HCT116 (cell line): Measurements from ENCODE around the gene HPD. TPM values are rescaled to one million over a fixed set of nuclear protein-coding genes. Genes with fewer than 3 reads are reported as not detected.

ENCODE experiments used
- ATAC-seq: fragments of 200-7000 bp; cut with Tn5 transposase; 2 replicates; pipeline ENCODE4 v1.9.1; 2020; ENCODE audit warnings: mild to moderate bottlenecking, moderate library complexity
- BruUV-seq: library from RNA; stranded (reverse); fragments of 400-500 nt; replicated peaks from 2 replicates; lab custom pipeline; 2021; lab: Mats Ljungman, UMichigan
- CTCF ChIA-PET: fragments of 300-600 bp; sonication (Branson Sonifier 250); formaldehyde crosslinking; loops from one replicate; lab custom pipeline; 2021; ENCODE audit warnings: antibody characterized with exemption; lab: Charles Lee
- POLR2A ChIA-PET: fragments of 300-600, 350-600 bp; sonication (Branson Sonifier 250); formaldehyde crosslinking; loops from one replicate; lab custom pipeline; 2021; ENCODE audit warnings: antibody characterized with exemption; lab: Charles Lee
- RAD21 ChIA-PET, 2 experiments: fragments of 300-600 bp; sonication (Branson Sonifier 250); formaldehyde crosslinking; loops; one replicate each; lab custom pipeline; 2023; ENCODE audit warnings: low total read pairs in 2 of 2; ENCODE audit not compliant: uncharacterized antibody in 2 of 2, unreplicated experiment in 2 of 2, low non-redundant PET in 1 of 2; lab: Charles Lee
- DNase-seq: peaks from one replicate; pipeline ENCODE4 v3.0.0-alpha.2; 2010; ENCODE audit warnings: low read depth, low spot score
- H2AFZ ChIP-seq: fragments of 200-600 bp; shearing (Covaris generic), sonication (generic); 2 replicates; pipeline ENCODE4 v1.6.1; 2017; ENCODE audit warnings: low read depth, mixed run types, mixed read lengths, antibody characterized with exemption, low read length; ENCODE audit not compliant: poor library complexity, severe bottlenecking
- H3K27ac ChIP-seq: 2 replicates; pipeline ENCODE4 v1.5.1; 2012; ENCODE audit warnings: low read depth, low read length
- H3K27me3 ChIP-seq: fragments of 200-600 bp; sonication (generic); 2 replicates; pipeline ENCODE4 v1.6.1; 2016; ENCODE audit warnings: mixed run types, low read length, mixed read lengths; ENCODE audit not compliant: insufficient read depth
- H3K36me3 ChIP-seq, 2 experiments: fragments of 200-500 bp in 1 of 2; fragments of 200-600 bp in 1 of 2; sonication (Bioruptor generic) in 1 of 2; sonication (generic) in 1 of 2; 2 replicates each; pipeline versions ENCODE4 v1.5.1 to v1.6.1; 2014 to 2016; ENCODE audit warnings: low read length in 2 of 2, inconsistent platforms in 1 of 2, mixed read lengths in 1 of 2, mixed run types in 1 of 2; ENCODE audit not compliant: insufficient read depth in 2 of 2, control insufficient read depth in 1 of 2
- H3K4me1 ChIP-seq, 2 experiments: fragments of 200-600 bp in 1 of 2; sonication (generic) in 1 of 2; 2 replicates each; pipeline versions ENCODE4 v1.5.1 to v1.6.1; 2012 to 2017; ENCODE audit warnings: low read length in 2 of 2, inconsistent platforms in 1 of 2, mild to moderate bottlenecking in 1 of 2, mixed read lengths in 1 of 2, mixed run types in 1 of 2, moderate library complexity in 1 of 2; ENCODE audit not compliant: insufficient read depth in 2 of 2, control insufficient read depth in 1 of 2
- H3K4me2 ChIP-seq: fragments of 200-600 bp; sonication (generic); 2 replicates; pipeline ENCODE4 v1.6.1; 2017; ENCODE audit warnings: mixed run types, low read length, mixed read lengths
- H3K4me3 ChIP-seq, 2 experiments: fragments of 200-600 bp in 1 of 2; sonication (generic) in 1 of 2; replicated peaks in 1 of 2; 2 replicates each; pipeline ENCODE4 v1.5.1; 2011 to 2016; ENCODE audit warnings: low read length in 2 of 2, control low read depth in 1 of 2, low read depth in 1 of 2, mild to moderate bottlenecking in 1 of 2, mixed read lengths in 1 of 2, mixed run types in 1 of 2
- H3K79me2 ChIP-seq: fragments of 200-600 bp; sonication (generic); 2 replicates; pipeline ENCODE4 v1.6.1; 2017; ENCODE audit warnings: mild to moderate bottlenecking, mixed run types, low read length, moderate library complexity, mixed read lengths; ENCODE audit not compliant: insufficient read depth
- H3K9ac ChIP-seq: fragments of 200-600 bp; sonication (generic); 2 replicates; pipeline ENCODE4 v1.6.1; 2016; ENCODE audit warnings: low read length, mixed read lengths
- H3K9me2 ChIP-seq: fragments of 200-600 bp; sonication (generic), shearing (Covaris generic); 2 replicates; pipeline ENCODE4 v1.6.1; 2017; ENCODE audit warnings: mixed run types, mild to moderate bottlenecking, moderate library complexity; ENCODE audit not compliant: insufficient read depth
- H3K9me3 ChIP-seq, 2 experiments: fragments of 200-500 bp in 1 of 2; fragments of 200-600 bp in 1 of 2; sonication (Bioruptor generic) in 1 of 2; sonication (generic) in 1 of 2; 2 replicates each; pipeline ENCODE4 v1.6.1; 2014 to 2017; ENCODE audit warnings: low read length in 2 of 2, mixed read lengths in 2 of 2, inconsistent platforms in 1 of 2, low read depth in 1 of 2, mild to moderate bottlenecking in 1 of 2, mixed run types in 1 of 2, moderate library complexity in 1 of 2; ENCODE audit not compliant: control insufficient read depth in 1 of 2, insufficient read depth in 1 of 2
- H4K20me1 ChIP-seq: fragments of 200-600 bp; sonication (generic), shearing (Covaris generic); 2 replicates; pipeline ENCODE4 v1.6.1; 2017; ENCODE audit warnings: mixed run types, mild to moderate bottlenecking, moderate library complexity; ENCODE audit not compliant: insufficient read depth
- CBX3 ChIP-seq: IDR thresholded peaks from 2 replicates; pipeline ENCODE4 v1.6.1; 2012; ENCODE audit warnings: low read depth
- FOSL1 ChIP-seq: IDR thresholded peaks from 2 replicates; pipeline ENCODE4 v1.6.1; 2012; ENCODE audit warnings: low read depth
- JUND ChIP-seq: IDR thresholded peaks from 2 replicates; pipeline ENCODE4 v1.6.1; 2012
- SP1 ChIP-seq: IDR thresholded peaks from 2 replicates; pipeline ENCODE4 v1.6.1; 2012; ENCODE audit warnings: low read depth
- SRF ChIP-seq: IDR thresholded peaks from 2 replicates; pipeline ENCODE4 v1.6.1; 2012; ENCODE audit warnings: low read depth
- YY1 ChIP-seq: IDR thresholded peaks from 2 replicates; pipeline ENCODE4 v1.6.1; 2011; ENCODE audit warnings: low read length, low read depth, moderate library complexity, mild to moderate bottlenecking; ENCODE audit not compliant: insufficient replicate concordance; ENCODE audit errors: extremely low read depth
- intact Hi-C: fragments of 100-400 bp; cut with micrococcal nuclease; formaldehyde crosslinking; loops from 2 replicates; pipeline ENCODE4 v1.10.0; 2022
- total RNA-seq: library from RNA; stranded (reverse); gene quantifications from one replicate; pipeline ENCODE4 v1.2.1, GENCODE V29; 2021; ENCODE audit not compliant: unreplicated experiment
- TF ChIP-seq, protein P1 (sequence below): IDR thresholded peaks from 2 replicates; pipeline ENCODE4 v1.6.1; 2012
- TF ChIP-seq, protein P2 (sequence below): IDR thresholded peaks from 2 replicates; pipeline ENCODE4 v1.6.1; 2011; ENCODE audit warnings: mild to moderate bottlenecking, low read length, moderate library complexity; ENCODE audit not compliant: insufficient replicate concordance; ENCODE audit errors: extremely low read depth
- TF ChIP-seq, protein P3 (sequence below): IDR thresholded peaks from 2 replicates; pipeline ENCODE4 v1.6.1; 2012

Gene HPD
- total RNA-seq, 1 experiment from 2014 or later = 1.1 TPM

DNA sequence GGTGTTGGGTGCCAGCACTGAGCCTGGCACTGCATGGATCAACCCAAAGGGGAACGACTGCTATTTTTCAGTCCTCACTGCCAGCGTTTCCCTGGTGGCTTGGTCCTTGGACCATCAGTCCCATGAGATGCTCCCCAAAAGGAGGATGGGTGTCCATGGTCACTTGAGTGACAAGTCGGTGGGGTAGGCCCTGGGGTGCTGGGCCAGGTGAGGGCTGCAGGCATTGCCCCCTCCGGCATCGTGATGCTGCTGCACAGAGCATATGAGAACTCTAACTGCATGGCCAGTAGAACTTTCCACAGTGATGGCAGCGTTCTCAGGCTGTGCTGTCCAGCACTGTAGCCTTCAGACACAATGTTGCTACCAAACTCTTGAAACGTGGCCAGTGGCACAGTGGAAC, 38.6 kb downstream of the HPD start:
- H3K27ac ChIP-seq = no peak overlapping the region
- H3K4me3 ChIP-seq = no peak overlapping the region
- H3K4me1 ChIP-seq = no peaks in the 10 kb centered on the region
- DNase-seq = no peak
- BruUV-seq = no TSS peak
- H3K4me2 ChIP-seq = no peak overlapping the region
- no peaks in the 10 kb centered on the region for H3K9me2 ChIP-seq
- no peaks in the 10 kb centered on the region for H4K20me1 ChIP-seq
- H3K79me2 ChIP-seq = peaks cover 9% of the 10 kb centered on the region
- ChIA-PET CTCF (interaction anchor here (1.4 kb wide), 1 partner anchor 26 kb away, joined by 3 read pairs; the partner anchor contains the start of gene RHOF), RAD21 (no interaction called here), POLR2A (no interaction called here)
- H2AFZ ChIP-seq = no peak overlapping the region
- H3K9ac ChIP-seq = no peak overlapping the region
- no peak for TF ChIP-seq SP1
- TF ChIP-seq, protein P1, sequence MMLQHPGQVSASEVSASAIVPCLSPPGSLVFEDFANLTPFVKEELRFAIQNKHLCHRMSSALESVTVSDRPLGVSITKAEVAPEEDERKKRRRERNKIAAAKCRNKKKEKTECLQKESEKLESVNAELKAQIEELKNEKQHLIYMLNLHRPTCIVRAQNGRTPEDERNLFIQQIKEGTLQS = no peak
- TF ChIP-seq SRF = no peak
- no peak for TF ChIP-seq CBX3
- TF ChIP-seq, protein P2, sequence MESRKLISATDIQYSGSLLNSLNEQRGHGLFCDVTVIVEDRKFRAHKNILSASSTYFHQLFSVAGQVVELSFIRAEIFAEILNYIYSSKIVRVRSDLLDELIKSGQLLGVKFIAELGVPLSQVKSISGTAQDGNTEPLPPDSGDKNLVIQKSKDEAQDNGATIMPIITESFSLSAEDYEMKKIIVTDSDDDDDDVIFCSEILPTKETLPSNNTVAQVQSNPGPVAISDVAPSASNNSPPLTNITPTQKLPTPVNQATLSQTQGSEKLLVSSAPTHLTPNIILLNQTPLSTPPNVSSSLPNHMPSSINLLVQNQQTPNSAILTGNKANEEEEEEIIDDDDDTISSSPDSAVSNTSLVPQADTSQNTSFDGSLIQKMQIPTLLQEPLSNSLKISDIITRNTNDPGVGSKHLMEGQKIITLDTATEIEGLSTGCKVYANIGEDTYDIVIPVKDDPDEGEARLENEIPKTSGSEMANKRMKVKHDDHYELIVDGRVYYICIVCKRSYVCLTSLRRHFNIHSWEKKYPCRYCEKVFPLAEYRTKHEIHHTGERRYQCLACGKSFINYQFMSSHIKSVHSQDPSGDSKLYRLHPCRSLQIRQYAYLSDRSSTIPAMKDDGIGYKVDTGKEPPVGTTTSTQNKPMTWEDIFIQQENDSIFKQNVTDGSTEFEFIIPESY = no peak
- TF ChIP-seq FOSL1 = no peak
- TF ChIP-seq, protein P3, sequence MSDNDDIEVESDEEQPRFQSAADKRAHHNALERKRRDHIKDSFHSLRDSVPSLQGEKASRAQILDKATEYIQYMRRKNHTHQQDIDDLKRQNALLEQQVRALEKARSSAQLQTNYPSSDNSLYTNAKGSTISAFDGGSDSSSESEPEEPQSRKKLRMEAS = no peak
- TF ChIP-seq JUND = no peak
- TF ChIP-seq YY1 = no peak
- intact Hi-C loops = no loop called here
- peaks cover 33 to 34% of the 10 kb centered on the region in 2 experiments; a peak in 3 of 4 replicates for H3K36me3 ChIP-seq
- H3K27me3 ChIP-seq = no peaks in the 10 kb centered on the region
- H3K9me3 ChIP-seq = no peaks in the 10 kb centered on the region
- no peak for ATAC-seq
